ENCODE measurements around the gene DNAAF3.

- TF ChIP-seq CTCF (IDR thresholded peaks at IDR 0.05; ENCODE audit: low read depth, low read length): no peak
- TF ChIP-seq EZH2phosphoT487 (IDR thresholded peaks at IDR 0.05; ENCODE audit: low read depth): no peak
These were observed 27.1 kb upstream of the DNAAF3 start for GRCh38 chr19:55193481-55193880.
